ENCODE results near the gene TSPO.
A peak's percentile ranks its signal among the peaks of the same experiment; 100 is the strongest.
"Not testable (repeated sequence)": the region's sequence is repeated elsewhere in the genome, so short reads cannot be mapped to it uniquely, and the experiment has no call there.

The TSPO gene

GRCh38 chr22:43129426-43130425 lies 21.6 kb upstream of the TSPO start:
- DNase-seq: no peak

DNA sequence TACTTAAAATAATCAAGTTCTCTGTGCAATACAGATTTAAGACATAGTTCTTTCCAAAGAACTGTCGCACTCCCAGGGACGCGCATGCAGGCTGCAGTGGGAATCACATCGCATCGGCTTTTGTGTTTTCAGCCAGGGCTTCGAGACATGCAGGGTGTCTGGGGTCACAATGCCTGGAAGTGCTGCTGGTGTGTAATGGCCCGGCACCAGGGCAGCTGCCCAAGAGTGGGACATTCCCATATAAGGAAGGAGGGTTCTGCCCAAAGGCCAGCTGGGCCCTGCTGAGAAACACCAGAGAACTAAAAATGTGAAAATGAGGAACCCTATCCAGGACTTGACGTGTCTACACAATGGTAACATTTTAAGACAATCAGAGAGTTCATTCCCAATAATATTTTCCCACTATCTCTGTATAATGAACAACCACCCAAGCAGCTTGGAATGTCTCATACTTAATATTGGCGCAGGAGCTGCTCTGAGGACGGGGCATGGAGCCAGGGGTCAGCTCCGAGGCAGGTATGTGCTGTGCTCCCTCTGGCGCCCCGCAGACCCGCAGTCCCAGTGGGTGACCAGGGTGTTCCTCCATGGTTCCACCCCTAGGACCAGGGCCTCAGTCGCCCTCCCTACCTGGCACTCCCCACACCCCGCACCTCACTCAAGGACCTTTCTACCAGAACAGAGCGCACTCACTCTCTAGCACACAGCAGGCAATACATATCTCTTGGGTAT lies 19.4 kb upstream of the TSPO start:
- no peak for DNase-seq

GRCh38 chr22:43133401-43133800 lies 18.0 kb upstream of the TSPO start:
- no peak for DNase-seq

DNA sequence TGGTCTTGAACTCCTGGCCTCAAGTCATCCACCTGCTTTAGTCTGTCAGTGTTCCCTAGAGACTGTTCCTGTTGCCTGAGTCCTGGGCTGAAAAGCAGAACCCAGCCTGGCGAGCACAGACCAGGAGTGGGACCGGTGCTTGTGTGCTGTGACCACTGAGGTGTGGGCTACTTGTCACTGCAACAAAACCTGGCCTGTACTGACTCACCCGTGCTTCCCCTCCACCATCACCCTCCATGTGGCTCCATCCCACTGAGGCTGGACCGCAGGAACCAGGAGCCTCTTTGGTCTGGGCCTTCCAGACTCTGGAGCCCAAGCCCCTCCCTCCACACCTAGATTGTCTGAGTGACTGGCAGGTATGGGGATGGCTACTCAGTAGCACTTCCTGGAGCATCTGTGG lies 16.8 kb upstream of the TSPO start:
- no peak for DNase-seq

DNA sequence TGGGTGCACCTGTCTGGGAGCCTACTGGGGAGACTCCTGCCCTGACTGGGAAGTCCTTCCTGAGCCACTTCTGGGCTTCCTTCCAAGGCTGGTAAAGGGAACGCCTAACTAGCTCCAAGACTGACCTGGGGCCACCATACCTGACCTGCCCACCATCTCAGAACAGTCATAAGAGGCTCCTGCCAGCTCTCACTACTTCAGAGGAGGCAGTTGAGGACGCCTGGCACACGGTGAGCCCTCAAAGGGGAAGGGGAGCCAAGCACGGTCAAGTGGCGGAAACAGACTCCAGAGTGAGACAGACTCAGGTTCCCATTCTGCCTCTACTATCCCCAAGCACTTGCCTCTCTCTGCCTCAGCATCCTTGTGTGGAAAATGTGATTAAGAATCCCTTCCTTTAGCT lies 15.8 kb upstream of the TSPO start:
- DNase-seq: no peak

DNA sequence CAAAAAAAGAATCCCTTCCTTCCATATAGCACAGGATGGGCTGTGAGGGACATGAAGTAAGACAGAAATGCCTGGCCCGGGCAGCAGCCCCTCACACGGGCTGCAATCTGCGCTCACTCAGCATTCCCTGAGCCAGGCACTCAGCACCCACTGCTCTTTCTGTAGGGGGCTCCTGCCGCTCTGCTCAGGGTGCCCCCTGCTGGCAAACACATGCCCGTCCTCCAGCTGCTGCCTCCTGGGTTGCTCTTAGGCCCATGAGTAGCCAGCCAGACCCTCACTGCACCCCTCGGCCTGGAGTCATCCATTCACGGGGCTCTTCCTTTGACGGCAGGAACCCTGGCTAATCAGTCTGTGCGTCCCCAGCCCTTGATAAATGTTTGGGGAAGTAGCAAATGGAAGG lies 15.1 kb upstream of the TSPO start:
- peak in 5 of 51 donors; percentile 8 to 28 (median 12) for DNase-seq

DNA sequence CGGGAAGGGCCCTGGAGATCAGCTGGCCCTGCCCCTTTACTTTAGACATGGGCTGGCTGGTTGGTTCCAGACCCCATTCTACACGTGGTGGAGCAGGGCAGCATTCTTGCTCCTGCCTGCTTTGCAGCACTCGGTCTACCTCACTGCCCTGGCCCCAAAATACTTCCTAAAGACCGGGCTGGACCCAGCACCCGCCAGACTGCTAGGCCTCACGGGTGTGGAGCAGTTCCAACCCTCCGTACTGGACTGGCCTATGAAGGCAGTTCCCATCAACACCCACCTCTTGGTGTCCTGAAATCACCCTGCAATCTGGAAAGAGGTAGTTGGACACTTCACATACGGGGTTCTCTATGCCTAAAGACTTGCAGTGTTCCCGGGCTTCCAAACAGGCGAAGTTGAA lies 14.6 kb upstream of the TSPO start:
- DNase-seq: no peak

DNA sequence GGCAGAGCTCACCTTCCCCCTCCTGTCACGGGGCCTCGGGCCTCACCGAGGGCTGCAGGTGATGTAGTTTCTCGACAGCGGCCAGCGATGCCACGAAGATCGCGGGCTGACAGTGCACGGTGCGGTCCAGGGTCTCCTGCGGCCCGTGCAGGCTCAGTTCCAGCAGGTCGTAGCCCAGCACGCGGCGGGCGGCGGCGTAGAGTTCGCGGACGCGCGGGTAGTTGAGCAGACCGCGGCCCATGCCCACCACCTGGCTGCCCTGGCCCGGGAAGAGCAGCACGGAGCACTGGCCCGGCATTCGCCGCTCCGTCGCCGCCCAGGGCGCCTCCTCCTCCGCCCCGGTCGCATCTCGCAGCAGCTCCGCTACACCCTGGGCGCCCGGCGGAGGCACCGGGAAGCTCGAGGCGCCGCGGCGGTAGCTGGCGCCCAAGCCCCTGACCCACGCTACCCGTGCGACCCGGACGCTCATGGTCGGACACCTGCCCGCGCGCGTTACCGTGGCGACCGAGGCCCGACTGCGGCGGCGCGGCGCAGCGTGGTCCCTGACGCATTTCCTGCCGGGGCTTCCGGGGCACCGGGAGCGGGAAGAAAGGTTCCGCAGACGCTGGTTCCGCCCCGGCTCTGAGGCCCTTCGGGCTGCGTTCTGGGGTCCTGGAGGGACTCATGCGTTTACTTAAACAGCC lies 8.3 kb upstream of the TSPO start, which contains the start of gene MCAT:
MCAT (minus strand) TSS at position 519 of the 683 bp plus-strand sequence; CDS start at position 469, 50 bp downstream.
- DNase-seq: peak; percentile 21 to 92 (median 78)

- no peak for DNase-seq
Measured at GRCh38 chr22:43144949-43145348, 6.4 kb upstream of the TSPO start.

GRCh38 chr22:43145371-43145770 lies 6.0 kb upstream of the TSPO start:
- not testable (repeated sequence) for DNase-seq

DNA sequence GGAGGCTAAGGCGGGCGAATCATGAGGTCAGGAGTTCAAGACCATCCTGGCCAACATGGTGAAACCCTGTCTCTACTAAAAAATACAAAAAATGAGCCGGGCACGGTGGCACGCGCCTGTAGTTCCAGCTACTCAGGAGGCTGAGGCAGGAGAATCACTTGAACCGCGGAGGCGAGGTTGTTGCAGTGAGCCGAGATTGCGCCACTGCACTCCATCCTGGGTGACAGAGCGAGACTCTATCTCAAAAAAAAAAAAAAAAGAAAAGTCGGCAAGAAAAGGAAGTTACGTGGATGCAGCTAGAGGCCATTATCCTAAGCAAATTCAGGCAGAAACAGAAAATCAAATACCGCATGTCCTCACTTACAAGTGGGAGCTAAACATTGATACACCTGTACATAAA lies 5.0 kb upstream of the TSPO start:
- DNase-seq: not testable (repeated sequence)

DNA sequence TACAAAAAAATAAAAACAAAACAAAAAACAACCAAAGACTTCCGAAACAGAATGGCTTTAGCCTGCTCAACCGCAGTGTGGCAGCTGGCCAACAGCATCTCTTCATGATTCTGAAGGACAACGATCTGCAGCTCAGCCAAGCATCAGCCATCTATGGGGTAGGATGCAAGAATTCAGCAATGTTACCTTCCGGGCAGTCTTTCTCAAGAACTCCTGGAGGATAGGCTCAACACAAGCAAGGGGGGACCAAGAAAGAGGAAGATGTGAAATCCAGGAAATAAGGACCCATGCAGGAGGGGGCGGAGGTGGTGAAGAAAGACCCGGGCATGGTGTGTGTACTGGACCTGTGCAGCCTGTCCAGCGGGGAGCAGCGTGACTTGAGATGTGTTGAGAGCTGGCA lies 3.5 kb upstream of the TSPO start:
- DNase-seq: peak in 2 of 51 donors; percentile 7 to 8

DNA sequence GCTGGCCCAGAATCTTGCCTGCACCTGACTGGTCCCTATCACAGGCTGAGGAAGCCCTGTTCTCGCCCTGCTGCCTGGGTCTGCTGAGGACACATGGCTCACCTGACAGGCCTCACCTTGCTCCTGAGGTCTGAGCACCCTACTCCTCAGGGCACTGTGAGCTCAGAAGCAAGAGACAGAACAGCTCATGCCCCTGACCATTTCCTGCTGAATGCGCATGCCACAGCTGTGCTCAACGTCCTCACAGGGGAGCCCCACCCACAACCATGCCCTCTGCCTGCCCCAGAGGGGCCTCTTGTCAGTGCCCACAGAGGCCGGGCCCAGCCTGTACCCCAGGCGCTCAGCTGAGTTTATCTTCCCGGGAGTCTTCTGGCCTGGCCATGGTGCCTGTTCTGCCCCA lies 2.8 kb upstream of the TSPO start:
- no peak for DNase-seq

GRCh38 chr22:43150731-43151206 lies 590 bp upstream of the TSPO start:
- DNase-seq: no peak

DNA sequence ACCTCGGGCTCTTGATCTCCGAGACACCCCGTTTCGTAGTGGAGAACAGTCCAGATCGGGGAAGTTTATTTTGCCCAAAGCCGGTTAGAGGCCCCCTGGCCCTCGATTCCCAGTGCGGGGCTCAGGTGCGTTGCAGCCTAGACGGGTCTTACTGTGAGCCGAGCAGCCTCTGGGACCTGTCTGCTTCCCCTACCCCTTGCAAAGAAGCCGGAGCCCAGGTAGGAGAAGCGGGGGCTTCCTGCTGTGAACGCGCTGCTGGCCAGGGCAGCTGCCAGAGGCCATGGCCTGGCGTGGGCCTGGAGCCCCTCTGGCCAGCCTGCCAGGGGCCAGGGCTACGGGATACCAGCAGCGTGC lies 621 bp downstream of the TSPO start:
- DNase-seq: no peak

GRCh38 chr22:43152357-43153071 lies 1.2 kb downstream of the TSPO start:
- DNase-seq: peak in 38 of 51 donors; percentile 17 to 73 (median 38)

DNA sequence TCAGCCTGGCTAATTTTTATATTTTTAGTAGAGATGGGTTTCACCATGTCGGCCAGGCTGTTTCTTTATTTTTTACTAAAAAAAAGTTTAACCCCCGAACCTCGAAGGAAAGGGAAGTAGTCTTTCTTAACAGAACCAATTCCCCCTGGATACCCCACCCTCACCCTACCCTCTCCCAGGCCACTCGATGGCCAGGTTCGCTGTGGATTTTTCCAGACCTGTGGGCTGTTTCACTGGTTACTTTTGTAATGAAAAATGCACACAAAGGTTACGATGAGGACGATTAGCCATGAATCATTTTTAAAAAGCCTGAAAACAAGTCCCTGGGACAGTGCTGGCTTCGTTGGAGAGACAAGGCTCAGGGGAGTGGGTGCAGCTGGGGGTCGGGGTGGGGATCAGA lies 2.5 kb downstream of the TSPO start:
- no peak for DNase-seq

DNA sequence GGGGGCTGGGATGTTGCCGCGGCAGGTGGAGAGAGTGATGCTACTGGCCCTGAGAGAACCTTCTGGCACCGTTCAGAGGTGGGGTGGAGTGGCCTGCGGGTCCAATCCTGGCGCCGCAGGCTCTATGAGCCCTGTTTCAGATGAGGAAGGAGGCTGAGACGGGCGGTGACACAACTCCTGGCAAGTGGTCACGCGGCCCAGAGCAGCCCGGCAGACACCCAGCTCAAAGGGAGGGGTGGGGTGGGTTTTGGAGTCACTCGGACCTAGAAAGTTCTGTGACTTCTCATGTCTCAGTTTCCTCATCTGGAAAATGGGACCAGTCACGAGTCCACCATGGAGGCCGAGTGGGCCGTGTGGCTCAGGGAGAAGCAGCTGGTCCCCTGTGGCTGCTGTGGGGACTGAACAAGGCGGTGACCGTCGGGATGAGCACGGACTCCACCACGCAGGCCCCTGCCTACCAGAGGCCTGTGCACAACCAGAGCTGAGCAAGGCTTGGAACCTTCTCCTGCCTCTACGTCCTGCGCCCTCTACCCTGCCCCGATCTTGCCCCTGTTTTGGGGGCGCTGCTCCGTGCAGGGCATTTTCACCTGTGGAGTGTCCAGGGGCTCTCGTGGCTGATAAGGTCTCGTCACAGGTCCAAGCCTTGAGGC lies 3.7 kb downstream of the TSPO start:
- DNase-seq: peak in 7 of 51 donors; percentile 17 to 39 (median 25)

GRCh38 chr22:43155789-43156188 lies 4.4 kb downstream of the TSPO start:
- DNase-seq: no peak

DNA sequence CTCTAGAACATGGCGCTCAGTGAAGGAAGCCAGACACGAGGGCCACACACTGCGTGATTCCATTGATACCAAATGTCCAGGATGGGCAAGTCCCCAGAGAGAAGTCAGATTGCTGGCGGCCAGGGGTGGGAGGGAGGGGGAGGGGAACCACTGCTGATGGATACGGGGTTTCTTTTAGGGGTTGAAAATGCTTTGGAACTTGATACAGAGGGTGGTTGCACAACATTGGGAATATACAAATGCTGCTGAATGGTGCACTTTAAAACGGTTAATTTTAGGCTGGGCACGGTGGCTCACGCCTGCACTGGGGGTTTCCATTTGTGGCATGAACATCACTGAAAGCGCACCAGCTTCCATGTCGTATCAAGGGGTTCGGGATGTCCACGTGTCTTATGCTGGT lies 5.1 kb downstream of the TSPO start:
- DNase-seq: no peak

All from hypothalamus (tissue), 51 donors.